HG02588 (cell line): ENCODE results near the gene PKNOX2.
"Not testable (repeated sequence)": the region's sequence is repeated elsewhere in the genome, so short reads cannot be mapped to it uniquely, and the experiment has no call there.

ENCODE experiments used
- ATAC-seq: cut with Tn5 transposase; IDR thresholded peaks from one replicate; pipeline ENCODE4 v1.9.1; 2021; ENCODE audit warnings: mild to moderate bottlenecking, moderate library complexity; ENCODE audit not compliant: unreplicated experiment

Gene PKNOX2

GRCh38 chr11:125201525-125202141 is 37.1 kb downstream of the PKNOX2 start:
- no peak for ATAC-seq

GRCh38 chr11:125202362-125202880 is 37.9 kb downstream of the PKNOX2 start:
- no peak for ATAC-seq

GRCh38 chr11:125202977-125203376 is 38.4 kb downstream of the PKNOX2 start:
- no peak for ATAC-seq

GRCh38 chr11:125207866-125208425 is 43.4 kb downstream of the PKNOX2 start:
- no peak for ATAC-seq

GRCh38 chr11:125210066-125210465 is 45.5 kb downstream of the PKNOX2 start:
- no peak for ATAC-seq

- ATAC-seq: no peak
Measured at GRCh38 chr11:125211191-125211947, 46.8 kb downstream of the PKNOX2 start.

- ATAC-seq: no peak
Measured at GRCh38 chr11:125211948-125212340, 47.4 kb downstream of the PKNOX2 start.

- no peak for ATAC-seq
Measured at GRCh38 chr11:125214601-125215565, 50.3 kb downstream of the PKNOX2 start.

GRCh38 chr11:125215976-125216375 is 51.4 kb downstream of the PKNOX2 start:
- no peak for ATAC-seq

- ATAC-seq: no peak
Measured at GRCh38 chr11:125218336-125218735, 53.8 kb downstream of the PKNOX2 start.

- ATAC-seq: no peak
Measured at GRCh38 chr11:125221461-125221860, 56.9 kb downstream of the PKNOX2 start.

GRCh38 chr11:125222494-125222893 is 57.9 kb downstream of the PKNOX2 start:
- ATAC-seq: no peak

GRCh38 chr11:125223161-125223560 is 58.6 kb downstream of the PKNOX2 start:
- not testable (repeated sequence) for ATAC-seq

GRCh38 chr11:125223901-125224361 is 59.4 kb downstream of the PKNOX2 start:
- ATAC-seq: no peak

- no peak for ATAC-seq
Measured at GRCh38 chr11:125224391-125225021, 60.0 kb downstream of the PKNOX2 start.

GRCh38 chr11:125225401-125225800 is 60.9 kb downstream of the PKNOX2 start:
- ATAC-seq: no peak

GRCh38 chr11:125226031-125226430 is 61.5 kb downstream of the PKNOX2 start:
- no peak for ATAC-seq

GRCh38 chr11:125226706-125227105 is 62.2 kb downstream of the PKNOX2 start:
- ATAC-seq: no peak

- ATAC-seq: no peak
Measured at GRCh38 chr11:125227151-125227550, 62.6 kb downstream of the PKNOX2 start.

- ATAC-seq: no peak
Measured at GRCh38 chr11:125228445-125228844, 63.9 kb downstream of the PKNOX2 start.
